Effector memory CD8-positive, alpha-beta T cell (primary cell): ENCODE measurements around the gene UBE2J1.
A peak's percentile ranks its signal among the peaks of the same experiment; 100 is the strongest.
"Not testable (repeated sequence)": the region's sequence is repeated elsewhere in the genome, so short reads cannot be mapped to it uniquely, and the experiment has no call there.

Experiments
- ATAC-seq: fragments of 150-1000 bp; cut with Tn5 transposase; replicated peaks from 2 replicates; pipeline ENCODE4 v1.10.0; 2021; ENCODE audit warnings: mild to moderate bottlenecking, moderate library complexity
- DNase-seq, 3 experiments: peaks; one replicate each; pipeline ENCODE4 v3.0.0; 2021
- H3K27ac Mint-ChIP-seq, 2 donors: one replicate each; pipeline ENCODE4 v1.8.0; 2022; ENCODE audit warnings: mild to moderate bottlenecking in 2 of 2, mixed read lengths in 2 of 2, moderate library complexity in 2 of 2
- H3K27me3 Mint-ChIP-seq, 2 donors: one replicate each; pipeline ENCODE4 v1.8.0; 2022; ENCODE audit warnings: mixed read lengths in 2 of 2
- H3K36me3 Mint-ChIP-seq: one replicate; pipeline ENCODE4 v1.8.0; 2022; ENCODE audit warnings: mild to moderate bottlenecking, moderate library complexity, mixed read lengths; ENCODE audit not compliant: insufficient read depth
- H3K4me1 Mint-ChIP-seq, 2 donors: one replicate each; pipeline ENCODE4 v1.8.0; 2022; ENCODE audit warnings: low read depth in 2 of 2, mixed read lengths in 2 of 2
- H3K4me3 Mint-ChIP-seq, 2 donors: one replicate each; pipeline ENCODE4 v1.8.0; 2022; ENCODE audit warnings: mild to moderate bottlenecking in 2 of 2, mixed read lengths in 2 of 2, moderate library complexity in 2 of 2
- H3K9me3 Mint-ChIP-seq, 2 donors: one replicate each; pipeline ENCODE4 v1.8.0; 2022; ENCODE audit warnings: mixed read lengths in 2 of 2
- total RNA-seq, 9 experiments: gene quantifications; one replicate each; lab custom pipeline; 2026; lab: John Stamatoyannopoulos, UW

The UBE2J1 gene
- 59.1 to 95.5 (median 68.6) reads per million in 9 experiments for total RNA-seq

- H3K27ac Mint-ChIP-seq = peak within 1 kb of the TSS; percentile 93 to 98
- H3K4me1 Mint-ChIP-seq = peaks cover 44 to 57% of the 10 kb centered on the region in 2 donors
- ATAC-seq (peak; percentile 87), DNase-seq (peak; percentile 69 to 73 (median 71))
- H3K27me3 Mint-ChIP-seq = no peaks in the 10 kb centered on the region
- peak within 1 kb of the TSS; percentile 91 to 99 for H3K4me3 Mint-ChIP-seq
- no peaks in the 10 kb centered on the region for H3K9me3 Mint-ChIP-seq
- peaks cover 14% of the 10 kb centered on the region for H3K36me3 Mint-ChIP-seq
These were observed at the start of gene UBE2J1 for GRCh38 chr6:89352278-89353117. Gene UBE2J1, minus strand, starts transcription at chr6:89352722. Its CDS starts 153 bp downstream, at chr6:89352569.

- H3K36me3 Mint-ChIP-seq = no peaks in the 10 kb centered on the region
- no peaks in the 10 kb centered on the region for H3K9me3 Mint-ChIP-seq
- no peak overlapping the region for H3K4me3 Mint-ChIP-seq
- peaks cover 0 to under 1% of the 10 kb centered on the region in 2 donors for H3K4me1 Mint-ChIP-seq
- DNase-seq (no peak), ATAC-seq (no peak)
- H3K27me3 Mint-ChIP-seq = peaks cover 5 to 9% of the 10 kb centered on the region in 2 donors
- H3K27ac Mint-ChIP-seq = no peak overlapping the region
These were observed 48.4 kb upstream of the UBE2J1 start for GRCh38 chr6:89400912-89401399.

GRCh38 chr6:89400050-89400449 lies 47.5 kb upstream of the UBE2J1 start:
- Mint-ChIP-seq H3K27me3 (peaks cover 0 to 1% of the 10 kb centered on the region in 2 donors), H3K27ac (no peak overlapping the region), H3K4me1 (no peaks in the 10 kb centered on the region), H3K36me3 (no peaks in the 10 kb centered on the region), H3K4me3 (no peak overlapping the region), H3K9me3 (no peaks in the 10 kb centered on the region)
- no peak for ATAC-seq
- DNase-seq = no peak

GRCh38 chr6:89398762-89399525 lies 46.4 kb upstream of the UBE2J1 start:
- peaks cover 0 to under 1% of the 10 kb centered on the region in 2 donors for H3K27me3 Mint-ChIP-seq

GRCh38 chr6:89397884-89398283 lies 45.4 kb upstream of the UBE2J1 start:
- not testable (repeated sequence) for H3K36me3 Mint-ChIP-seq, H3K4me1 Mint-ChIP-seq, H3K27ac Mint-ChIP-seq, ATAC-seq, DNase-seq, H3K4me3 Mint-ChIP-seq
- peaks cover 0 to 11% of the 10 kb centered on the region in 2 donors for H3K9me3 Mint-ChIP-seq
- peaks cover 6 to 11% of the 10 kb centered on the region in 2 donors for H3K27me3 Mint-ChIP-seq

More at GRCh38 chr6:89398762-89399525, 46.4 kb upstream of the UBE2J1 start:
- Mint-ChIP-seq H3K4me3 (no peak overlapping the region), H3K27ac (no peak overlapping the region), H3K4me1 (no peaks in the 10 kb centered on the region), H3K36me3 (no peaks in the 10 kb centered on the region), H3K9me3 (peaks cover 0 to under 1% of the 10 kb centered on the region in 2 donors)
- ATAC-seq = no peak
- no peak for DNase-seq

- Mint-ChIP-seq H3K4me3 (no peak overlapping the region), H3K27me3 (peaks cover 19% of the 10 kb centered on the region in 2 donors), H3K36me3 (no peaks in the 10 kb centered on the region), H3K27ac (no peak overlapping the region), H3K9me3 (peaks cover 0 to 12% of the 10 kb centered on the region in 2 donors), H3K4me1 (no peaks in the 10 kb centered on the region)
- DNase-seq = no peak
- no peak for ATAC-seq
These were observed 41.1 kb upstream of the UBE2J1 start for GRCh38 chr6:89393659-89394058.

- no peak overlapping the region for H3K27ac Mint-ChIP-seq
- no peak overlapping the region for H3K4me3 Mint-ChIP-seq
- H3K27me3 Mint-ChIP-seq = peaks cover 19% of the 10 kb centered on the region in 2 donors
- H3K36me3 Mint-ChIP-seq = no peaks in the 10 kb centered on the region
- ATAC-seq = no peak
- H3K9me3 Mint-ChIP-seq = peaks cover 0 to 12% of the 10 kb centered on the region in 2 donors
- DNase-seq = no peak
- no peaks in the 10 kb centered on the region for H3K4me1 Mint-ChIP-seq
These were observed 40.3 kb upstream of the UBE2J1 start for GRCh38 chr6:89392823-89393222.

- no peak for ATAC-seq
- H3K4me1 Mint-ChIP-seq = no peaks in the 10 kb centered on the region
- no peak overlapping the region for H3K27ac Mint-ChIP-seq
- no peak for DNase-seq
- H3K9me3 Mint-ChIP-seq = peaks cover 0 to 11% of the 10 kb centered on the region in 2 donors
- no peaks in the 10 kb centered on the region for H3K36me3 Mint-ChIP-seq
- peaks cover 24 to 27% of the 10 kb centered on the region in 2 donors for H3K27me3 Mint-ChIP-seq
- H3K4me3 Mint-ChIP-seq = no peak overlapping the region
These were observed 36.3 kb upstream of the UBE2J1 start for GRCh38 chr6:89388846-89389245.

GRCh38 chr6:89387516-89388201 lies 35.1 kb upstream of the UBE2J1 start:
- no peak for DNase-seq
- no peak for ATAC-seq
- Mint-ChIP-seq H3K4me3 (no peak overlapping the region), H3K4me1 (no peaks in the 10 kb centered on the region), H3K36me3 (no peaks in the 10 kb centered on the region), H3K27me3 (peaks cover 13 to 19% of the 10 kb centered on the region in 2 donors), H3K27ac (no peak overlapping the region), H3K9me3 (no peaks in the 10 kb centered on the region)

GRCh38 chr6:89386917-89387491 lies 34.5 kb upstream of the UBE2J1 start:
- DNase-seq (no peak), ATAC-seq (no peak)
- no peak overlapping the region for H3K4me3 Mint-ChIP-seq
- H3K27me3 Mint-ChIP-seq = peaks cover 13 to 19% of the 10 kb centered on the region in 2 donors
- no peak overlapping the region for H3K27ac Mint-ChIP-seq
- H3K4me1 Mint-ChIP-seq = no peaks in the 10 kb centered on the region
- H3K9me3 Mint-ChIP-seq = no peaks in the 10 kb centered on the region
- no peaks in the 10 kb centered on the region for H3K36me3 Mint-ChIP-seq

- Mint-ChIP-seq H3K36me3 (no peaks in the 10 kb centered on the region), H3K4me3 (no peak overlapping the region), H3K27me3 (peaks cover 9 to 13% of the 10 kb centered on the region in 2 donors), H3K27ac (no peak overlapping the region), H3K4me1 (no peaks in the 10 kb centered on the region), H3K9me3 (no peaks in the 10 kb centered on the region)
- DNase-seq = no peak
- ATAC-seq = no peak
These were observed 33.3 kb upstream of the UBE2J1 start for GRCh38 chr6:89385846-89386245.

GRCh38 chr6:89385156-89385667 lies 32.7 kb upstream of the UBE2J1 start:
- no peak overlapping the region for H3K27ac Mint-ChIP-seq
- H3K9me3 Mint-ChIP-seq = no peaks in the 10 kb centered on the region
- ATAC-seq (no peak), DNase-seq (no peak)
- H3K27me3 Mint-ChIP-seq = peaks cover 8 to 10% of the 10 kb centered on the region in 2 donors
- no peak overlapping the region for H3K4me3 Mint-ChIP-seq
- no peaks in the 10 kb centered on the region for H3K4me1 Mint-ChIP-seq
- H3K36me3 Mint-ChIP-seq = no peaks in the 10 kb centered on the region
